ENCODE data around the gene SMAD6. TPM values are rescaled to one million over a fixed set of nuclear protein-coding genes. Genes with fewer than 3 reads are reported as not detected.

The SMAD6 gene
- total and polyA plus RNA-seq, 2 of the 4 experiments (the other 2 are of a cell fraction): 4.8 to 8.5 TPM

DNA sequence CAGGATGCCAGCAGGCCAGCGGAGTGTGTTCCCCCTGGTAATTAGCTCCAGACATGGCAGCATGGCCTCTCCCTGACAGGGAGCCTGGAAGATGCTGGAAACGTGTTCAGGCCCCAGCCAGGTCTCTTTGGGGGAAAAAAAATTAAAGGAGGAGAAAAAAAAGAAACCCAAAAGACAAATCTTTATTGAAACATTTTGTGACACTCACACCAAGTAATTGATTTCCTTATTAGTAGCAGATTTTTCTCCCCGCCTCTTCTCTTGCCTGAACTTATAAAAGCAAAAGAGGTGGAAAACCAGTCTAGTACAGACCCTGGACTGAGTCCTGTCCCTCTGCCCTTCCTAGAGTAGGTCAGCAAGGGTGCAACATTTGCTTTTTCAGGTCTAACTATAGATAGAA is 42.7 kb upstream of the SMAD6 start:
- H4K8ac ChIP-seq (ENCODE audit: low read depth in 2 of 2, low read length in 2 of 2): no peak overlapping the region
- H4K91ac ChIP-seq (ENCODE audit: insufficient read depth, low read depth, low read length): no peak overlapping the region
- dilution Hi-C loops (cut with HindIII; ENCODE audit: low sequenced_read_pairs, unreplicated experiment): no loop called here
- H3K36me3 ChIP-seq (ENCODE audit: control insufficient read depth, insufficient read depth, low read length): no peaks in the 10 kb centered on the region
- 0 out of 2 replicates have a peak, but pooled peaks cover under 1% of the 10 kb centered on the region for H3K27me3 ChIP-seq (ENCODE audit: control insufficient read depth, insufficient read depth, low read length)
- no peak overlapping the region for H3K18ac ChIP-seq (ENCODE audit: low read depth, low read length)
- no peak overlapping the region for H3K23ac ChIP-seq (ENCODE audit: low read depth, low read length)
- POLR2A ChIA-PET (ENCODE audit: unreplicated experiment): no interaction called here
- no peak overlapping the region for H3K9ac ChIP-seq (ENCODE audit: low read depth, low read length)
- H3K56ac ChIP-seq (ENCODE audit: extremely low read depth, insufficient read depth, low read length): no peak overlapping the region
- no TSS peak for BruUV-seq (replicated peaks)
- CTCF ChIA-PET: no interaction called here
- H3K79me1 ChIP-seq (ENCODE audit: low read depth in 1 of 2, low read length in 2 of 2): no peaks in the 10 kb centered on the region
- H3K4me2 ChIP-seq (ENCODE audit: low read depth, low read length): no peak overlapping the region
- H2AK9ac ChIP-seq (replicated peaks; ENCODE audit: low read depth, low read length, poor library complexity): no peak overlapping the region
- H2BK20ac ChIP-seq (ENCODE audit: low read depth, low read length): no peak overlapping the region
- no peak overlapping the region for H3K14ac ChIP-seq (replicated peaks; ENCODE audit: low read depth, low read length)
- H2BK5ac ChIP-seq (ENCODE audit: low read depth, low read length, poor library complexity, severe bottlenecking): no peak overlapping the region
- H3K4me3 ChIP-seq (ENCODE audit: insufficient read depth, low read depth, low read length): no peak overlapping the region
- no CpG with 5 or more reads among the region's 3 CpGs for WGBS, 2 experiments (ENCODE audit: extremely low coverage in 2 of 2, insufficient read length in 1 of 2)
- no peak overlapping the region for H3K27ac ChIP-seq (ENCODE audit: insufficient read depth, low read length)
- no peaks in the 10 kb centered on the region for H4K20me1 ChIP-seq (ENCODE audit: insufficient read depth, low read length)
- no peak overlapping the region for H3K4ac ChIP-seq (ENCODE audit: low read depth, low read length)
- DNase-seq (no peak), ATAC-seq (ENCODE audit: low read depth) (no peak)
- no peak overlapping the region for H2BK15ac ChIP-seq (ENCODE audit: low read depth, low read length)
- no peak overlapping the region for H2BK120ac ChIP-seq (ENCODE audit: low read depth, low read length)
- no peak overlapping the region for H4K5ac ChIP-seq (ENCODE audit: low read depth, low read length)
- TF ChIP-seq RFX5 (IDR thresholded peaks at IDR 0.05; ENCODE audit: low read depth, low read length): no peak
- TF ChIP-seq, protein P1, sequence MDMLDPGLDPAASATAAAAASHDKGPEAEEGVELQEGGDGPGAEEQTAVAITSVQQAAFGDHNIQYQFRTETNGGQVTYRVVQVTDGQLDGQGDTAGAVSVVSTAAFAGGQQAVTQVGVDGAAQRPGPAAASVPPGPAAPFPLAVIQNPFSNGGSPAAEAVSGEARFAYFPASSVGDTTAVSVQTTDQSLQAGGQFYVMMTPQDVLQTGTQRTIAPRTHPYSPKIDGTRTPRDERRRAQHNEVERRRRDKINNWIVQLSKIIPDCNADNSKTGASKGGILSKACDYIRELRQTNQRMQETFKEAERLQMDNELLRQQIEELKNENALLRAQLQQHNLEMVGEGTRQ (IDR thresholded peaks at IDR 0.05; ENCODE audit: low read depth, low read length): no peak
- no peak for TF ChIP-seq RAD21 (IDR thresholded peaks at IDR 0.05; ENCODE audit: low read length)
- no peak for TF ChIP-seq CEBPB (IDR thresholded peaks at IDR 0.05; ENCODE audit: low read depth, low read length)
- TF ChIP-seq SMC3 (IDR thresholded peaks at IDR 0.05; ENCODE audit: low read depth, low read length): no peak
- no peak for TF ChIP-seq POLR2A (IDR thresholded peaks at IDR 0.05; ENCODE audit: low read depth, low read length)
- no peak for TF ChIP-seq CHD1 (IDR thresholded peaks at IDR 0.05; ENCODE audit: low read depth, low read length)
- no peak for TF ChIP-seq MAFK (IDR thresholded peaks at IDR 0.05; ENCODE audit: low read depth, low read length)
- TF ChIP-seq, protein P2, sequence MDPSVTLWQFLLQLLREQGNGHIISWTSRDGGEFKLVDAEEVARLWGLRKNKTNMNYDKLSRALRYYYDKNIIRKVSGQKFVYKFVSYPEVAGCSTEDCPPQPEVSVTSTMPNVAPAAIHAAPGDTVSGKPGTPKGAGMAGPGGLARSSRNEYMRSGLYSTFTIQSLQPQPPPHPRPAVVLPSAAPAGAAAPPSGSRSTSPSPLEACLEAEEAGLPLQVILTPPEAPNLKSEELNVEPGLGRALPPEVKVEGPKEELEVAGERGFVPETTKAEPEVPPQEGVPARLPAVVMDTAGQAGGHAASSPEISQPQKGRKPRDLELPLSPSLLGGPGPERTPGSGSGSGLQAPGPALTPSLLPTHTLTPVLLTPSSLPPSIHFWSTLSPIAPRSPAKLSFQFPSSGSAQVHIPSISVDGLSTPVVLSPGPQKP (IDR thresholded peaks at IDR 0.05; ENCODE audit: borderline replicate concordance, low read depth, low read length): no peak
- TF ChIP-seq, protein P3, sequence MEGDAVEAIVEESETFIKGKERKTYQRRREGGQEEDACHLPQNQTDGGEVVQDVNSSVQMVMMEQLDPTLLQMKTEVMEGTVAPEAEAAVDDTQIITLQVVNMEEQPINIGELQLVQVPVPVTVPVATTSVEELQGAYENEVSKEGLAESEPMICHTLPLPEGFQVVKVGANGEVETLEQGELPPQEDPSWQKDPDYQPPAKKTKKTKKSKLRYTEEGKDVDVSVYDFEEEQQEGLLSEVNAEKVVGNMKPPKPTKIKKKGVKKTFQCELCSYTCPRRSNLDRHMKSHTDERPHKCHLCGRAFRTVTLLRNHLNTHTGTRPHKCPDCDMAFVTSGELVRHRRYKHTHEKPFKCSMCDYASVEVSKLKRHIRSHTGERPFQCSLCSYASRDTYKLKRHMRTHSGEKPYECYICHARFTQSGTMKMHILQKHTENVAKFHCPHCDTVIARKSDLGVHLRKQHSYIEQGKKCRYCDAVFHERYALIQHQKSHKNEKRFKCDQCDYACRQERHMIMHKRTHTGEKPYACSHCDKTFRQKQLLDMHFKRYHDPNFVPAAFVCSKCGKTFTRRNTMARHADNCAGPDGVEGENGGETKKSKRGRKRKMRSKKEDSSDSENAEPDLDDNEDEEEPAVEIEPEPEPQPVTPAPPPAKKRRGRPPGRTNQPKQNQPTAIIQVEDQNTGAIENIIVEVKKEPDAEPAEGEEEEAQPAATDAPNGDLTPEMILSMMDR (conservative IDR thresholded peaks at IDR 0.05; ENCODE audit: low read depth, low read length): no peak
- no peak for TF ChIP-seq MAZ (IDR thresholded peaks at IDR 0.05; ENCODE audit: borderline replicate concordance, low read depth, low read length)
- TF ChIP-seq FOS (IDR thresholded peaks at IDR 0.05; ENCODE audit: low read depth, low read length): no peak
- no peak for TF ChIP-seq RCOR1 (IDR thresholded peaks at IDR 0.05; ENCODE audit: insufficient replicate concordance, low read length)
- no peak for TF ChIP-seq NFE2L2 (IDR thresholded peaks at IDR 0.05; ENCODE audit: low read depth, low read length)
- TF ChIP-seq BHLHE40 (IDR thresholded peaks at IDR 0.05; ENCODE audit: low read depth, low read length): no peak
- TF ChIP-seq MXI1 (IDR thresholded peaks at IDR 0.05; ENCODE audit: borderline replicate concordance, low read depth, low read length): no peak
- no peaks in the 10 kb centered on the region for H3K9me3 ChIP-seq (ENCODE audit: control insufficient read depth, insufficient read depth, low read length)
- no peaks in the 10 kb centered on the region; the same call in 1 of the 2 replicates for H3K4me1 ChIP-seq (ENCODE audit: control insufficient read depth, insufficient read depth, low read length)
- no peak overlapping the region for H2AK5ac ChIP-seq (ENCODE audit: low read depth, low read length)
- H3K9me1 ChIP-seq (ENCODE audit: insufficient read depth, low read length): peaks cover 4% of the 10 kb centered on the region
- in situ Hi-C loops (cut with MboI; ENCODE audit: low sequenced_read_pairs): no loop called here
- intact Hi-C loops (cut with micrococcal nuclease): no loop called here
- H2AFZ ChIP-seq (replicated peaks; ENCODE audit: low read length, poor library complexity): no peak overlapping the region

Data from IMR-90 (cell line).